Measurements from ENCODE around the gene NAGS. TPM values are rescaled to one million over a fixed set of nuclear protein-coding genes. Genes with fewer than 3 reads are reported as not detected.

The NAGS gene
- total RNA-seq, 1 experiment from 2014 or later = 10.0 TPM

DNA sequence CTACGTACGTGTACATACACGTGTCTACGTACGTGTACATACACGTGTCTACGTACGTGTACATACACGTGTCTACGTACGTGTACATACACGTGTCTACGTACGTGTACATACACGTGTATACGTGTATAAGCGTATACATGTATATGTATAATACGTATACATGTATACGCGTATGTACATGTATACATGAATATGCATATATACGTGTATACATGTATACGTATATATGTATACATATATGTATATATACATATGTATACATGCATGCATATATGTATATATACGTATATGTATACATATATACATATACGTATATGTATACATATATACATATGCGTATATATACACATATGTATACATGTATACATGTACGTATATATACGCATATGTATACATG lies 28.5 kb upstream of the NAGS start:
- ATAC-seq (no peak), DNase-seq (ENCODE audit: low read depth, low spot score) (no peak)
- intact Hi-C loops (cut with micrococcal nuclease) = no loop called here
- H4K20me1 ChIP-seq (ENCODE audit: insufficient read depth) = no peaks in the 10 kb centered on the region
- H3K27me3 ChIP-seq (ENCODE audit: insufficient read depth, low read length) = no peaks in the 10 kb centered on the region
- no peak overlapping the region for H3K4me3 ChIP-seq (replicated peaks in 1 of 2; ENCODE audit: low read depth in 1 of 2, low read length in 2 of 2)
- no peaks in the 10 kb centered on the region for H3K9me3 ChIP-seq (ENCODE audit: control insufficient read depth in 1 of 2, insufficient read depth in 1 of 2, low read depth in 1 of 2, low read length in 2 of 2)
- TF ChIP-seq, protein P1, sequence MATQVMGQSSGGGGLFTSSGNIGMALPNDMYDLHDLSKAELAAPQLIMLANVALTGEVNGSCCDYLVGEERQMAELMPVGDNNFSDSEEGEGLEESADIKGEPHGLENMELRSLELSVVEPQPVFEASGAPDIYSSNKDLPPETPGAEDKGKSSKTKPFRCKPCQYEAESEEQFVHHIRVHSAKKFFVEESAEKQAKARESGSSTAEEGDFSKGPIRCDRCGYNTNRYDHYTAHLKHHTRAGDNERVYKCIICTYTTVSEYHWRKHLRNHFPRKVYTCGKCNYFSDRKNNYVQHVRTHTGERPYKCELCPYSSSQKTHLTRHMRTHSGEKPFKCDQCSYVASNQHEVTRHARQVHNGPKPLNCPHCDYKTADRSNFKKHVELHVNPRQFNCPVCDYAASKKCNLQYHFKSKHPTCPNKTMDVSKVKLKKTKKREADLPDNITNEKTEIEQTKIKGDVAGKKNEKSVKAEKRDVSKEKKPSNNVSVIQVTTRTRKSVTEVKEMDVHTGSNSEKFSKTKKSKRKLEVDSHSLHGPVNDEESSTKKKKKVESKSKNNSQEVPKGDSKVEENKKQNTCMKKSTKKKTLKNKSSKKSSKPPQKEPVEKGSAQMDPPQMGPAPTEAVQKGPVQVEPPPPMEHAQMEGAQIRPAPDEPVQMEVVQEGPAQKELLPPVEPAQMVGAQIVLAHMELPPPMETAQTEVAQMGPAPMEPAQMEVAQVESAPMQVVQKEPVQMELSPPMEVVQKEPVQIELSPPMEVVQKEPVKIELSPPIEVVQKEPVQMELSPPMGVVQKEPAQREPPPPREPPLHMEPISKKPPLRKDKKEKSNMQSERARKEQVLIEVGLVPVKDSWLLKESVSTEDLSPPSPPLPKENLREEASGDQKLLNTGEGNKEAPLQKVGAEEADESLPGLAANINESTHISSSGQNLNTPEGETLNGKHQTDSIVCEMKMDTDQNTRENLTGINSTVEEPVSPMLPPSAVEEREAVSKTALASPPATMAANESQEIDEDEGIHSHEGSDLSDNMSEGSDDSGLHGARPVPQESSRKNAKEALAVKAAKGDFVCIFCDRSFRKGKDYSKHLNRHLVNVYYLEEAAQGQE (IDR thresholded peaks at IDR 0.05; ENCODE audit: low read depth) = no peak
- TF ChIP-seq POLR2AphosphoS5 (IDR thresholded peaks at IDR 0.05; ENCODE audit: low read depth, low read length) (no peak), ZBTB33 (IDR thresholded peaks at IDR 0.05; ENCODE audit: extremely low read depth, insufficient replicate concordance, low read length) (no peak), CTCF (IDR thresholded peaks at IDR 0.05 in 2 of 3, conservative IDR thresholded peaks at IDR 0.05 in 1 of 3; ENCODE audit: borderline replicate concordance in 1 of 3, insufficient read depth in 1 of 3, low read depth in 2 of 3, low read length in 2 of 3) (no peak), EZH2 (IDR thresholded peaks at IDR 0.05) (no peak), ZFX (IDR thresholded peaks at IDR 0.05) (no peak), ELF1 (IDR thresholded peaks at IDR 0.05; ENCODE audit: borderline replicate concordance, low read depth) (no peak), ZNF274 (IDR thresholded peaks at IDR 0.05; ENCODE audit: low read depth, low read length) (no peak), EGR1 (IDR thresholded peaks at IDR 0.05; ENCODE audit: low read depth) (no peak), CBX3 (IDR thresholded peaks at IDR 0.05; ENCODE audit: low read depth) (no peak), TCF7L2 (IDR thresholded peaks at IDR 0.05; ENCODE audit: borderline replicate concordance, extremely low read depth, insufficient read depth, insufficient read length) (no peak), RAD21 (IDR thresholded peaks at IDR 0.05; ENCODE audit: low read depth) (no peak), YY1 (IDR thresholded peaks at IDR 0.05; ENCODE audit: extremely low read depth, insufficient replicate concordance, low read depth, low read length) (no peak)
- TF ChIP-seq, protein P2, sequence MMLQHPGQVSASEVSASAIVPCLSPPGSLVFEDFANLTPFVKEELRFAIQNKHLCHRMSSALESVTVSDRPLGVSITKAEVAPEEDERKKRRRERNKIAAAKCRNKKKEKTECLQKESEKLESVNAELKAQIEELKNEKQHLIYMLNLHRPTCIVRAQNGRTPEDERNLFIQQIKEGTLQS (IDR thresholded peaks at IDR 0.05) = no peak
- no peaks in the 10 kb centered on the region for H3K36me3 ChIP-seq (ENCODE audit: control insufficient read depth in 1 of 2, insufficient read depth in 2 of 2, low read length in 2 of 2)
- RAD21 ChIA-PET (ENCODE audit: low non-redundant PET in 1 of 2, low total read pairs in 2 of 2, uncharacterized antibody in 2 of 2, unreplicated experiment in 2 of 2) = no interaction called here
- H2AFZ ChIP-seq (ENCODE audit: low read depth, low read length, poor library complexity, severe bottlenecking) = no peak overlapping the region
- BruUV-seq (replicated peaks) = no TSS peak
- no peak overlapping the region for H3K4me2 ChIP-seq (ENCODE audit: low read length)
- no peaks in the 10 kb centered on the region for H3K4me1 ChIP-seq (ENCODE audit: control insufficient read depth in 1 of 2, insufficient read depth in 2 of 2, low read length in 2 of 2)
- no peak overlapping the region for H3K9ac ChIP-seq (ENCODE audit: low read length)
- POLR2A ChIA-PET = no interaction called here
- H3K9me2 ChIP-seq (ENCODE audit: insufficient read depth) = no peaks in the 10 kb centered on the region
- CTCF ChIA-PET = no interaction called here
- no peaks in the 10 kb centered on the region for H3K79me2 ChIP-seq (ENCODE audit: insufficient read depth, low read length)
- H3K27ac ChIP-seq (ENCODE audit: low read depth, low read length) = no peak overlapping the region

Data from HCT116 (cell line).